GM12878 (cell line): ENCODE measurements around the gene SLC12A4. TPM values are rescaled to one million over a fixed set of nuclear protein-coding genes. Genes with fewer than 3 reads are reported as not detected.

Experiments used
- HCFC1 ChIP-seq: fragments of 150-350 bp; IDR thresholded peaks from 2 replicates; pipeline ENCODE4 v1.6.1; 2014; ENCODE audit warnings: low read length
- KDM1A ChIP-seq: fragments of 200-600 bp; sonication (generic); IDR thresholded peaks from 2 replicates; pipeline ENCODE4 v1.6.1; 2016; ENCODE audit warnings: borderline replicate concordance
- MTA2 ChIP-seq: fragments of 450-650 bp; IDR thresholded peaks from 2 replicates; pipeline ENCODE4 v1.6.1; 2016; ENCODE audit warnings: low read depth, mild to moderate bottlenecking, moderate library complexity
- polyA plus RNA-seq, 11 experiments: library from polyadenylated mRNA; depleted of rRNA in 4 of 11; unstranded in 6 of 11; stranded (reverse) in 5 of 11; fragments of >200 nt; fragmentation: Nextera tagmentation in 4 of 11; fragmentation: Illumina TruSeq in 1 of 11; extraction: Ambion mirVana in 4 of 11; extraction: Trizol in 1 of 11; gene quantifications; 1 replicate in 1 of 11; 2 replicates in 10 of 11; pipeline versions ENCODE4 v1.2.1 to v1.2.3, GENCODE V29; 2011 to 2016; ENCODE audit warnings: inconsistent platforms in 2 of 11, missing spikeins in 2 of 11, low read depth in 1 of 11
- total RNA-seq, 4 experiments: library from RNA; depleted of rRNA in 3 of 4; stranded (reverse); fragments of >200 nt in 3 of 4; fragmentation: Illumina TruSeq in 1 of 4; extraction: Trizol in 1 of 4; gene quantifications; 2 replicates each; pipeline versions ENCODE4 v1.2.1 to v1.2.3, GENCODE V29; 2013 to 2021
- TF ChIP-seq, protein P1 (sequence below): IDR thresholded peaks from 2 replicates; pipeline ENCODE4 v1.6.1; 2011; ENCODE audit warnings: borderline replicate concordance, low read depth, mild to moderate bottlenecking, moderate library complexity, mixed read lengths, low read length; ENCODE audit not compliant: insufficient read depth; ENCODE audit errors: extremely low read length
- TF ChIP-seq, protein P2 (sequence below): fragments of 450-650 bp; IDR thresholded peaks from 2 replicates; pipeline ENCODE4 v1.6.1; 2018; ENCODE audit warnings: borderline replicate concordance, mild to moderate bottlenecking; ENCODE audit not compliant: partially characterized antibody
- TF ChIP-seq, protein P3 (sequence below): fragments of 450-650 bp; IDR thresholded peaks from 2 replicates; pipeline ENCODE4 v1.6.1; 2017; ENCODE audit warnings: antibody characterized with exemption, mild to moderate bottlenecking, moderate library complexity
- TF ChIP-seq, protein P4 (sequence below): fragments of 450-650 bp; formaldehyde crosslinking; IDR thresholded peaks from 2 replicates; pipeline ENCODE4 v1.5.0; 2022; ENCODE audit warnings: mild to moderate bottlenecking, missing genetic modification characterization

SLC12A4 gene
- total and polyA plus RNA-seq, 10 of the 15 experiments (the other 5 are each of a cell fraction or from before 2014, with no cell fraction given): 0.95 to 39.9 (median 14.2) TPM

DNA sequence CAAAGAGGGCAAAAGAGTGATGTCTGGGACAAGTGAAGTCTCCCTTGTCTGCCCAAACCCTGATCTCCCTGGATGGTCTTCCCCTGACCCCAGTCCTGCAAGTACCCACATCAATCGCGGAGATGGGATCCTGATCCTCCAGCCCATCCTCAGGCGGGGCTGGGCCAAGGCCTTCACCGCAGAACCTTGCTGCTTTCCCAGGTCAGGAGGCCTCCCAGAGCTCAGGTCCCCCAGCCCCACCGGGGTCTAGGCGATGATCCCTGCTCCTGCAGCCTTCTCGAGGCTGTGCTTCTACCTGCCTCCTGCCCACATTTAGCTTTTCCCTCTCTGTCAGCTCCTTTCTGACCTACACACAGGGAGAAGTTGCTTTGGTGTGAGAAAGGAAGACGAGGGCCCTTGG is 6.3 kb downstream of the SLC12A4 start (continued):
- TF ChIP-seq, protein P1, sequence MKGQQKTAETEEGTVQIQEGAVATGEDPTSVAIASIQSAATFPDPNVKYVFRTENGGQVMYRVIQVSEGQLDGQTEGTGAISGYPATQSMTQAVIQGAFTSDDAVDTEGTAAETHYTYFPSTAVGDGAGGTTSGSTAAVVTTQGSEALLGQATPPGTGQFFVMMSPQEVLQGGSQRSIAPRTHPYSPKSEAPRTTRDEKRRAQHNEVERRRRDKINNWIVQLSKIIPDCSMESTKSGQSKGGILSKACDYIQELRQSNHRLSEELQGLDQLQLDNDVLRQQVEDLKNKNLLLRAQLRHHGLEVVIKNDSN: no peak
- TF ChIP-seq, protein P2, sequence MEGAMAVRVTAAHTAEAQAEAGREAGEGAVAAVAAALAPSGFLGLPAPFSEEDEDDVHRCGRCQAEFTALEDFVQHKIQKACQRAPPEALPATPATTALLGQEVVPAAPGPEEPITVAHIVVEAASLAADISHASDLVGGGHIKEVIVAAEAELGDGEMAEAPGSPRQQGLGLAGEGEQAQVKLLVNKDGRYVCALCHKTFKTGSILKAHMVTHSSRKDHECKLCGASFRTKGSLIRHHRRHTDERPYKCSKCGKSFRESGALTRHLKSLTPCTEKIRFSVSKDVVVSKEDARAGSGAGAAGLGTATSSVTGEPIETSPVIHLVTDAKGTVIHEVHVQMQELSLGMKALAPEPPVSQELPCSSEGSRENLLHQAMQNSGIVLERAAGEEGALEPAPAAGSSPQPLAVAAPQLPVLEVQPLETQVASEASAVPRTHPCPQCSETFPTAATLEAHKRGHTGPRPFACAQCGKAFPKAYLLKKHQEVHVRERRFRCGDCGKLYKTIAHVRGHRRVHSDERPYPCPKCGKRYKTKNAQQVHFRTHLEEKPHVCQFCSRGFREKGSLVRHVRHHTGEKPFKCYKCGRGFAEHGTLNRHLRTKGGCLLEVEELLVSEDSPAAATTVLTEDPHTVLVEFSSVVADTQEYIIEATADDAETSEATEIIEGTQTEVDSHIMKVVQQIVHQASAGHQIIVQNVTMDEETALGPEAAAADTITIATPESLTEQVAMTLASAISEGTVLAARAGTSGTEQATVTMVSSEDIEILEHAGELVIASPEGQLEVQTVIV: no peak
- TF ChIP-seq KDM1A (no peak), HCFC1 (no peak), MTA2 (no peak)
- TF ChIP-seq, protein P3, sequence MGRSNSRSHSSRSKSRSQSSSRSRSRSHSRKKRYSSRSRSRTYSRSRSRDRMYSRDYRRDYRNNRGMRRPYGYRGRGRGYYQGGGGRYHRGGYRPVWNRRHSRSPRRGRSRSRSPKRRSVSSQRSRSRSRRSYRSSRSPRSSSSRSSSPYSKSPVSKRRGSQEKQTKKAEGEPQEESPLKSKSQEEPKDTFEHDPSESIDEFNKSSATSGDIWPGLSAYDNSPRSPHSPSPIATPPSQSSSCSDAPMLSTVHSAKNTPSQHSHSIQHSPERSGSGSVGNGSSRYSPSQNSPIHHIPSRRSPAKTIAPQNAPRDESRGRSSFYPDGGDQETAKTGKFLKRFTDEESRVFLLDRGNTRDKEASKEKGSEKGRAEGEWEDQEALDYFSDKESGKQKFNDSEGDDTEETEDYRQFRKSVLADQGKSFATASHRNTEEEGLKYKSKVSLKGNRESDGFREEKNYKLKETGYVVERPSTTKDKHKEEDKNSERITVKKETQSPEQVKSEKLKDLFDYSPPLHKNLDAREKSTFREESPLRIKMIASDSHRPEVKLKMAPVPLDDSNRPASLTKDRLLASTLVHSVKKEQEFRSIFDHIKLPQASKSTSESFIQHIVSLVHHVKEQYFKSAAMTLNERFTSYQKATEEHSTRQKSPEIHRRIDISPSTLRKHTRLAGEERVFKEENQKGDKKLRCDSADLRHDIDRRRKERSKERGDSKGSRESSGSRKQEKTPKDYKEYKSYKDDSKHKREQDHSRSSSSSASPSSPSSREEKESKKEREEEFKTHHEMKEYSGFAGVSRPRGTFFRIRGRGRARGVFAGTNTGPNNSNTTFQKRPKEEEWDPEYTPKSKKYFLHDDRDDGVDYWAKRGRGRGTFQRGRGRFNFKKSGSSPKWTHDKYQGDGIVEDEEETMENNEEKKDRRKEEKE: no peak
- TF ChIP-seq, protein P4, sequence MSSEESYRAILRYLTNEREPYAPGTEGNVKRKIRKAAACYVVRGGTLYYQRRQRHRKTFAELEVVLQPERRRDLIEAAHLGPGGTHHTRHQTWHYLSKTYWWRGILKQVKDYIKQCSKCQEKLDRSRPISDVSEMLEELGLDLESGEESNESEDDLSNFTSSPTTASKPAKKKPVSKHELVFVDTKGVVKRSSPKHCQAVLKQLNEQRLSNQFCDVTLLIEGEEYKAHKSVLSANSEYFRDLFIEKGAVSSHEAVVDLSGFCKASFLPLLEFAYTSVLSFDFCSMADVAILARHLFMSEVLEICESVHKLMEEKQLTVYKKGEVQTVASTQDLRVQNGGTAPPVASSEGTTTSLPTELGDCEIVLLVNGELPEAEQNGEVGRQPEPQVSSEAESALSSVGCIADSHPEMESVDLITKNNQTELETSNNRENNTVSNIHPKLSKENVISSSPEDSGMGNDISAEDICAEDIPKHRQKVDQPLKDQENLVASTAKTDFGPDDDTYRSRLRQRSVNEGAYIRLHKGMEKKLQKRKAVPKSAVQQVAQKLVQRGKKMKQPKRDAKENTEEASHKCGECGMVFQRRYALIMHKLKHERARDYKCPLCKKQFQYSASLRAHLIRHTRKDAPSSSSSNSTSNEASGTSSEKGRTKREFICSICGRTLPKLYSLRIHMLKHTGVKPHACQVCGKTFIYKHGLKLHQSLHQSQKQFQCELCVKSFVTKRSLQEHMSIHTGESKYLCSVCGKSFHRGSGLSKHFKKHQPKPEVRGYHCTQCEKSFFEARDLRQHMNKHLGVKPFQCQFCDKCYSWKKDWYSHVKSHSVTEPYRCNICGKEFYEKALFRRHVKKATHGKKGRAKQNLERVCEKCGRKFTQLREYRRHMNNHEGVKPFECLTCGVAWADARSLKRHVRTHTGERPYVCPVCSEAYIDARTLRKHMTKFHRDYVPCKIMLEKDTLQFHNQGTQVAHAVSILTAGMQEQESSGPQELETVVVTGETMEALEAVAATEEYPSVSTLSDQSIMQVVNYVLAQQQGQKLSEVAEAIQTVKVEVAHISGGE (CRISPR knock-in tag): no peak
